HG03066 (cell line): ENCODE data around the gene MRRF.
A peak's percentile ranks its signal among the peaks of the same experiment; 100 is the strongest.

Source experiments
- ATAC-seq: cut with Tn5 transposase; IDR thresholded peaks from one replicate; pipeline ENCODE4 v1.9.1; 2021; ENCODE audit warnings: low read depth; ENCODE audit not compliant: unreplicated experiment

The MRRF gene

GRCh38 chr9:122228191-122228567 lies 36.5 kb upstream of the MRRF start:
- ATAC-seq, result no peak

GRCh38 chr9:122228568-122229484 lies 35.9 kb upstream of the MRRF start, which contains the start of gene LHX6:
TSS of gene LHX6 (minus strand) at chr9:122228957. CDS start at chr9:122228740, 217 bp downstream.
- ATAC-seq, result no peak

GRCh38 chr9:122229485-122229837 lies 35.2 kb upstream of the MRRF start:
- no peak for ATAC-seq

GRCh38 chr9:122232796-122233306 lies 31.8 kb upstream of the MRRF start:
- no peak for ATAC-seq

GRCh38 chr9:122234022-122234748 lies 30.5 kb upstream of the MRRF start:
- ATAC-seq, result no peak

GRCh38 chr9:122236681-122237080 lies 28.0 kb upstream of the MRRF start:
- ATAC-seq, result no peak

- ATAC-seq, result no peak
Observed at GRCh38 chr9:122239722-122240121, 25.0 kb upstream of the MRRF start.

GRCh38 chr9:122244349-122244748 lies 20.3 kb upstream of the MRRF start:
- ATAC-seq, result no peak

GRCh38 chr9:122246666-122247065 lies 18.0 kb upstream of the MRRF start:
- no peak for ATAC-seq

GRCh38 chr9:122248448-122248865 lies 16.2 kb upstream of the MRRF start:
- no peak for ATAC-seq

- ATAC-seq, result no peak
Observed at GRCh38 chr9:122251351-122251750, 13.3 kb upstream of the MRRF start.

GRCh38 chr9:122252796-122253195 lies 11.9 kb upstream of the MRRF start:
- no peak for ATAC-seq

- ATAC-seq, result no peak
Observed at GRCh38 chr9:122254761-122255160, 9.9 kb upstream of the MRRF start.

- ATAC-seq, result no peak
Observed at GRCh38 chr9:122256206-122256605, 8.5 kb upstream of the MRRF start.

GRCh38 chr9:122258886-122259415 lies 5.7 kb upstream of the MRRF start:
- no peak for ATAC-seq

GRCh38 chr9:122261469-122261881 lies 3.2 kb upstream of the MRRF start:
- ATAC-seq, result no peak

- no peak for ATAC-seq
Observed at GRCh38 chr9:122262073-122262472, 2.6 kb upstream of the MRRF start.

GRCh38 chr9:122263699-122264349 lies 858 bp upstream of the MRRF start:
- ATAC-seq, result no peak

GRCh38 chr9:122265149-122265915 lies 650 bp downstream of the MRRF start:
- ATAC-seq, result peak; percentile 32
